Brain microvascular endothelial cell (primary cell): ENCODE results near the gene SLC25A25.
"Not testable (repeated sequence)": the region's sequence is repeated elsewhere in the genome, so short reads cannot be mapped to it uniquely, and the experiment has no call there.

Source experiments
- DNase-seq: peaks from one replicate; pipeline ENCODE4 v3.0.0-alpha.2; 2020
- H3K27ac ChIP-seq: fragments of 250-450 bp; sonication (Bioruptor Pico); 2 replicates; pipeline ENCODE4 v1.5.1; 2020; ENCODE audit warnings: mild to moderate bottlenecking, moderate library complexity
- H3K27me3 ChIP-seq: fragments of 250-450 bp; sonication (Bioruptor Pico); replicated peaks from 2 replicates; pipeline ENCODE4 v1.5.1; 2020; ENCODE audit warnings: mild to moderate bottlenecking
- H3K36me3 ChIP-seq: fragments of 250-450 bp; sonication (Bioruptor Pico); replicated peaks from 2 replicates; pipeline ENCODE4 v1.5.1; 2020; ENCODE audit warnings: mild to moderate bottlenecking
- H3K4me3 ChIP-seq: 2 replicates; pipeline ENCODE4 v1.5.1; 2011; ENCODE audit warnings: low read depth, mild to moderate bottlenecking, control low read depth, low read length, moderate library complexity
- in situ Hi-C: cut with HindIII; loops from 2 replicates; pipeline ENCODE4 v1.10.0; 2017; ENCODE audit warnings: low sequenced_read_pairs, low pct_ligation_motif_present
- TF ChIP-seq, protein P1 (sequence below): IDR thresholded peaks from 2 replicates; pipeline ENCODE4 v1.5.1; 2011; ENCODE audit warnings: low read depth, mild to moderate bottlenecking, moderate library complexity, low read length, control low read depth, inconsistent platforms; ENCODE audit errors: missing control alignments

The SLC25A25 gene

GRCh38 chr9:128109050-128109709 lies 41.1 kb downstream of the SLC25A25 start:
- DNase-seq, result no peak
- TF ChIP-seq, protein P1, sequence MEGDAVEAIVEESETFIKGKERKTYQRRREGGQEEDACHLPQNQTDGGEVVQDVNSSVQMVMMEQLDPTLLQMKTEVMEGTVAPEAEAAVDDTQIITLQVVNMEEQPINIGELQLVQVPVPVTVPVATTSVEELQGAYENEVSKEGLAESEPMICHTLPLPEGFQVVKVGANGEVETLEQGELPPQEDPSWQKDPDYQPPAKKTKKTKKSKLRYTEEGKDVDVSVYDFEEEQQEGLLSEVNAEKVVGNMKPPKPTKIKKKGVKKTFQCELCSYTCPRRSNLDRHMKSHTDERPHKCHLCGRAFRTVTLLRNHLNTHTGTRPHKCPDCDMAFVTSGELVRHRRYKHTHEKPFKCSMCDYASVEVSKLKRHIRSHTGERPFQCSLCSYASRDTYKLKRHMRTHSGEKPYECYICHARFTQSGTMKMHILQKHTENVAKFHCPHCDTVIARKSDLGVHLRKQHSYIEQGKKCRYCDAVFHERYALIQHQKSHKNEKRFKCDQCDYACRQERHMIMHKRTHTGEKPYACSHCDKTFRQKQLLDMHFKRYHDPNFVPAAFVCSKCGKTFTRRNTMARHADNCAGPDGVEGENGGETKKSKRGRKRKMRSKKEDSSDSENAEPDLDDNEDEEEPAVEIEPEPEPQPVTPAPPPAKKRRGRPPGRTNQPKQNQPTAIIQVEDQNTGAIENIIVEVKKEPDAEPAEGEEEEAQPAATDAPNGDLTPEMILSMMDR, result no peak
- in situ Hi-C loops, result no loop called here
- H3K27me3 ChIP-seq, result no peaks in the 10 kb centered on the region
- no peak overlapping the region for H3K4me3 ChIP-seq
- H3K27ac ChIP-seq, result no peak overlapping the region
- H3K36me3 ChIP-seq, result peaks cover 40% of the 10 kb centered on the region

DNA sequence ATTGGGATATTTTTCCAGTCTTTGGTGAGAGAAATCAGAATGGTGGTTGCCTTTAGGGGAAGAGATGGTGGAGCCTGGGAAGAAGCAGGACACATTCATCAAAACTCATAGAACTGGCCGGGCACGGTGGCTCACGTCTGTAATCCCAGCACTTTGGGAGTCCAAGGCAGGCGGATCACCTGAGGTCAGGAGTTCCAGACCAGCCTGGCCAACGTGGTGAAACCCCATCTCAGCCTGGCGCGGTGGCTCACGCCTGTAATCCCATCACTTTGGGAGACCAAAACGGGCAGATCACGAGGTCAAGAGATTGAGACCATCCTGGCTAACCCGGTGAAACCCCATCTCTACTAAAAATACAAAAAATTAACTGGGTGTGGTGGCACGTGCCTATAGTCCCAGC lies 43.7 kb downstream of the SLC25A25 start:
- DNase-seq, in situ Hi-C loops, H3K27me3 ChIP-seq, H3K4me3 ChIP-seq, H3K27ac ChIP-seq: not testable (repeated sequence)
- peaks cover 22% of the 10 kb centered on the region for H3K36me3 ChIP-seq

DNA sequence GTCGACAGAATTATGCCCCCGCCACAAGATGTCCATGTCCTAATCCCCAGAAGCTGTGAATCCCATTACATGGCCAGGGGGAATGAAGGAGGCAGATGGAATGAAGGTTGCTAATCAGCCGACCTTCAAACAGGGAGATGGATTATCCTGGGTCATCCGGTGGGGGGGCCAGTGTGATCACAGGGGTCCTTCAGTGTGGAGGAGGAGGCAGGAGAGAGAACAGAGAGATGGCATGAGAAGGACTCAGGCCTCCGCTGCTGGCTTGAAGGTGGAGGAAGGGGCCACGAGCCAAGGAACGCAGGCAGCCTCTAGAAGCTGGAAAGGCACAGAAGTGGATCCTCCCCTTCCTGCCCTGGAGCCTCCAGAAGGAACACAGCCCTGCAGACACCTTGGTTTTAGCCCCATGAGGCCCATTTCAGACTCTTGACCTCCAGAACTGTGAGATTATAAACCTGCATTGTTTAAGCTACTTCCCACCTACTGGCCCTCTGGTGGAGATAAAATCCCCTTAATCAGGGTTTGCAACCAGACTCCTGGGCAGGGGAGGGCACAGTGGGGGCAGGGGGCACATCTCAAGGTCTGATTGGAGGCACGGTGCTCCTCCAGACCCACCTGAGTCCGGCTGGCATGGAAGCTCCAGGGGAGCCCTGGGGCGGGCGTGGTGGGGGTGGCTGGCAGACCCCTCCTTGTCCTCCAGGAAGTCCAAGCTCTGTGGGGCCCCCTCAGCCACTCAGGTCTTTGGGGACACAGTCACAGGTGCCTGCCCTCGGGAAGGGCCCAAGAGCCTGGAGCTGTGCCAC lies 45.7 kb downstream of the SLC25A25 start:
- H3K36me3 ChIP-seq, result peaks cover 4% of the 10 kb centered on the region
- no peak for DNase-seq
- TF ChIP-seq, protein P1, result no peak
- H3K27me3 ChIP-seq, result no peaks in the 10 kb centered on the region
- no peak overlapping the region for H3K4me3 ChIP-seq
- in situ Hi-C loops, result no loop called here
- H3K27ac ChIP-seq, result no peak overlapping the region

- in situ Hi-C loops, result no loop called here
- TF ChIP-seq, protein P1, result no peak
- Histone ChIP-seq H3K27me3 (no peaks in the 10 kb centered on the region), H3K27ac (no peak overlapping the region), H3K4me3 (no peak overlapping the region), H3K36me3 (no peaks in the 10 kb centered on the region)
- no peak for DNase-seq
Observed at GRCh38 chr9:128114326-128115186, 46.5 kb downstream of the SLC25A25 start.

- DNase-seq, result no peak
- no peak overlapping the region for H3K27ac ChIP-seq
- TF ChIP-seq, protein P1, result no peak
- in situ Hi-C loops, result no loop called here
- no peaks in the 10 kb centered on the region for H3K27me3 ChIP-seq
- H3K36me3 ChIP-seq, result no peaks in the 10 kb centered on the region
- no peak overlapping the region for H3K4me3 ChIP-seq
Observed at GRCh38 chr9:128115187-128116103, 47.4 kb downstream of the SLC25A25 start.
